CD4-positive, CD25-positive, alpha-beta regulatory T cell (primary cell): ENCODE measurements around the gene FXYD2. TPM values are rescaled to one million over a fixed set of nuclear protein-coding genes. Genes with fewer than 3 reads are reported as not detected.
"Not testable (repeated sequence)": the region's sequence is repeated elsewhere in the genome, so short reads cannot be mapped to it uniquely, and the experiment has no call there.

ENCODE experiments used
- ATAC-seq, 2 donors: fragments of 150-1000 bp; cut with Tn5 transposase; one replicate each; pipeline ENCODE4 v1.10.0; 2021; ENCODE audit warnings: low read depth in 2 of 2, moderate number of reproducible peaks in 2 of 2, moderate library complexity in 1 of 2
- DNase-seq, 3 donors: peaks; one replicate each; pipeline versions ENCODE4 v3.0.0 to v3.0.0-alpha.2; 2012 to 2022; ENCODE audit warnings: mixed read lengths in 1 of 3
- H3K27ac ChIP-seq: one replicate; pipeline ENCODE4 v1.7.0; 2013; ENCODE audit warnings: mild to moderate bottlenecking, low read length; ENCODE audit not compliant: insufficient read depth, poor library complexity, severe bottlenecking
- H3K27me3 ChIP-seq: one replicate; pipeline ENCODE4 v1.7.0; 2013; ENCODE audit warnings: low read length; ENCODE audit not compliant: control insufficient read depth, insufficient read depth
- H3K36me3 ChIP-seq: one replicate; pipeline ENCODE4 v1.7.0; 2013; ENCODE audit warnings: mild to moderate bottlenecking, low read length, moderate library complexity; ENCODE audit not compliant: control insufficient read depth, insufficient read depth
- H3K4me1 ChIP-seq: 2 replicates; pipeline ENCODE4 v1.7.0; 2013; ENCODE audit warnings: mild to moderate bottlenecking, low read length; ENCODE audit not compliant: insufficient read depth, control insufficient read depth, poor library complexity, severe bottlenecking
- H3K4me3 ChIP-seq: one replicate; pipeline ENCODE4 v1.7.0; 2013; ENCODE audit warnings: low read depth, mild to moderate bottlenecking, low read length, moderate library complexity
- H3K9me3 ChIP-seq, 2 experiments: 1 replicate in 1 of 2; 2 replicates in 1 of 2; pipeline ENCODE4 v1.7.0; 2013; ENCODE audit warnings: low read length in 2 of 2, mild to moderate bottlenecking in 1 of 2, moderate library complexity in 1 of 2; ENCODE audit not compliant: control insufficient read depth in 2 of 2
- H3K27ac Mint-ChIP-seq, 3 donors: one replicate each; pipeline ENCODE4 v1.8.0; 2020 to 2022; ENCODE audit warnings: mild to moderate bottlenecking in 3 of 3, mixed read lengths in 3 of 3, moderate library complexity in 2 of 3
- H3K27me3 Mint-ChIP-seq: one replicate; pipeline ENCODE4 v1.8.0; 2022; ENCODE audit warnings: mild to moderate bottlenecking, mixed read lengths
- H3K36me3 Mint-ChIP-seq: one replicate; pipeline ENCODE4 v1.8.0; 2020; ENCODE audit warnings: mixed read lengths
- H3K4me1 Mint-ChIP-seq, 4 donors: one replicate each; pipeline ENCODE4 v1.8.0; 2020 to 2022; ENCODE audit warnings: mixed read lengths in 4 of 4, mild to moderate bottlenecking in 1 of 4
- H3K4me3 Mint-ChIP-seq, 4 donors: one replicate each; pipeline ENCODE4 v1.8.0; 2020 to 2022; ENCODE audit warnings: mild to moderate bottlenecking in 4 of 4, mixed read lengths in 4 of 4, moderate library complexity in 3 of 4
- H3K9me3 Mint-ChIP-seq, 7 donors: one replicate each; pipeline ENCODE4 v1.8.0; 2020 to 2022; ENCODE audit warnings: mixed read lengths in 7 of 7, mild to moderate bottlenecking in 3 of 7, moderate library complexity in 2 of 7
- polyA plus RNA-seq, 4 donors: library from polyadenylated mRNA; unstranded; fragments of 300-500 nt; fragmentation: Illumina TruSeq; gene quantifications; one replicate each; pipeline ENCODE4 v1.2.3, GENCODE V29; 2021
- total RNA-seq: library from RNA; stranded (reverse); gene quantifications from one replicate; pipeline ENCODE4 v1.2.3, GENCODE V29; 2022

FXYD2 gene
- total and polyA plus RNA-seq, 5 donors from 2014 or later, result 4.0 to 88.9 (median 71.8) TPM

GRCh38 chr11:117816151-117816741 is 8.3 kb downstream of the FXYD2 start:
- H3K27ac Mint-ChIP-seq, result peak overlapping the region; percentile 44 to 95 (median 90)
- Histone ChIP-seq H3K4me3 (peak overlapping the region; percentile 32), H3K9me3 (no peaks in the 10 kb centered on the region), H3K36me3 (no peaks in the 10 kb centered on the region), H3K27ac (peak overlapping the region; percentile 72), H3K27me3 (no peaks in the 10 kb centered on the region), H3K4me1 (peaks cover 44% of the 10 kb centered on the region)
- no peaks in the 10 kb centered on the region for H3K36me3 Mint-ChIP-seq
- no peaks in the 10 kb centered on the region for H3K9me3 Mint-ChIP-seq
- DNase-seq (no peak), ATAC-seq (no peak)
- peaks cover 5 to 48% (median 27%) of the 10 kb centered on the region in 4 donors for H3K4me1 Mint-ChIP-seq
- no peaks in the 10 kb centered on the region for H3K27me3 Mint-ChIP-seq
- peak overlapping the region in 2 of 4 donors; percentile 15 to 65 for H3K4me3 Mint-ChIP-seq

DNA sequence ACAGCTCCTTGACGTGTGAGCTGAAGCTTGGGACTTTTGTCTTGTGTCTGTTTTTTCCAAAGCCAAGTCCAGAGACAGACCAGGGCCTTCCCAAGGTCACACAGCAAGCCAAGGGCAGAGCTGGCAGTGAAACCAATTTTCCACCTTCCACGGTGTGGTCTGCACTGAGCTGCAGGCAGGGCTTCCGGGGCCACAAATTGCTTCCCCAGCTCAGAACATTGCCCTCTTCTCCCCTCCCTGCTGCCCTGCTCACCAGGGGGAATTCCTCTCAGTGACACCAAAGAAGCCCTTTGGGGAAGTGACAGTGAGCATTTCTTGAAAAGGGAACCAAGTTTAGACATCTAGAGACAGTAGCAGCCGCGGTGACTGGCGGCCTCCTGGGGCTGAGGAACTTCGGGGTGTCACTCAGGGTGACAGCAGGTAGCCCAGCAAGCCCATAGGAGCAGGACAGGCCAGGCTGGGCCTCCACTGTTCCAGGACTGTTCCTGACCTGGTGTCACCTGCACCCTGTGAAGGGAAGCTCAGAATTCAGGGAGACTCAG is 9.2 kb downstream of the FXYD2 start:
- Histone ChIP-seq H3K9me3 (no peaks in the 10 kb centered on the region), H3K27me3 (no peaks in the 10 kb centered on the region), H3K36me3 (no peaks in the 10 kb centered on the region), H3K27ac (peak overlapping the region; percentile 72), H3K4me3 (peak overlapping the region; percentile 48), H3K4me1 (peaks cover 44% of the 10 kb centered on the region)
- H3K36me3 Mint-ChIP-seq, result no peaks in the 10 kb centered on the region
- H3K27me3 Mint-ChIP-seq, result no peaks in the 10 kb centered on the region
- peak; percentile 60 to 67 for ATAC-seq
- H3K9me3 Mint-ChIP-seq, result no peaks in the 10 kb centered on the region
- peaks cover 5 to 50% (median 32%) of the 10 kb centered on the region in 4 donors for H3K4me1 Mint-ChIP-seq
- peak overlapping the region; percentile 88 to 95 (median 90) for H3K27ac Mint-ChIP-seq
- peak overlapping the region; percentile 13 to 83 (median 70) for H3K4me3 Mint-ChIP-seq
- DNase-seq, result peak; percentile 50 to 66 (median 52)

- no peaks in the 10 kb centered on the region for H3K27me3 ChIP-seq
- Mint-ChIP-seq H3K4me3 (peak overlapping the region in 3 of 4 donors; percentile 13 to 83 (median 82)), H3K27ac (peak overlapping the region; percentile 88 to 95 (median 90)), H3K36me3 (no peaks in the 10 kb centered on the region), H3K27me3 (no peaks in the 10 kb centered on the region), H3K9me3 (no peaks in the 10 kb centered on the region), H3K4me1 (peaks cover 8 to 52% (median 34%) of the 10 kb centered on the region in 4 donors)
- peak overlapping the region; percentile 72 for H3K27ac ChIP-seq
- no peaks in the 10 kb centered on the region for H3K9me3 ChIP-seq
- peak; percentile 62 to 82 (median 80) for DNase-seq
- ATAC-seq, result peak; percentile 53 to 54
- H3K4me1 ChIP-seq, result peaks cover 44% of the 10 kb centered on the region
- H3K36me3 ChIP-seq, result no peaks in the 10 kb centered on the region
- H3K4me3 ChIP-seq, result peak overlapping the region; percentile 48
Observed at GRCh38 chr11:117814766-117815261, 9.7 kb downstream of the FXYD2 start.

DNA sequence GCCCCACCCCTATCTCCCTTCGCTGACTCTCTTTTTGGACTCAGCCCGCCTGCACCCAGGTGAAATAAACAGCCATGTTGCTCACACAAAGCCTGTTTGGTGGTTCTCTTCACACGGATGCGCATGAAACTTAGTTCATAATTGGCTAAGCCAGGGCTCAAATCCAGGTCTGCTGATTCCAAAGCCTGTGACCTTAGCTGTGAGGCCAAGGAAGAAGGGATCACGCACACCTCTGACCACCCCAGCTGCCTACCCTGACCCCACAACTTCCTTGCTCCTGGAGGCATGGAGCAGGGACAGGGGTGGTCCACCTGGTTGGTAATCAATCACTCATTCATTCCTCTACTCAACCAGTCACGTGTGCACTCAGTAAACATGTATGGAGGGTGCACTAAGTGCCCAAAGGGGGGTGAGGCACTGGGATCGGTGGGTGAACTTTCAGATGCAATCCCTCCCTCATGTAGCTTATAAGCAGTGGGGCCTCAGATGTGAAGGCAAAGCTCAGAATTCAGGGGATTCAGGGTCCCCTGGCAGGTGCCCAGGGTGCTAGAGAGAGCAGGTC is 10.3 kb downstream of the FXYD2 start:
- Mint-ChIP-seq H3K27me3 (no peaks in the 10 kb centered on the region), H3K27ac (peak overlapping the region; percentile 23 to 88 (median 75)), H3K4me3 (peak overlapping the region in 3 of 4 donors; percentile 13 to 83 (median 82)), H3K9me3 (no peaks in the 10 kb centered on the region), H3K36me3 (no peaks in the 10 kb centered on the region), H3K4me1 (peaks cover 11 to 56% (median 37%) of the 10 kb centered on the region in 4 donors)
- Histone ChIP-seq H3K27me3 (no peaks in the 10 kb centered on the region), H3K4me1 (peaks cover 49% of the 10 kb centered on the region), H3K9me3 (no peaks in the 10 kb centered on the region), H3K36me3 (no peaks in the 10 kb centered on the region), H3K27ac (peak overlapping the region; percentile 72), H3K4me3 (no peak overlapping the region)
- DNase-seq, result no peak
- no peak for ATAC-seq

DNA sequence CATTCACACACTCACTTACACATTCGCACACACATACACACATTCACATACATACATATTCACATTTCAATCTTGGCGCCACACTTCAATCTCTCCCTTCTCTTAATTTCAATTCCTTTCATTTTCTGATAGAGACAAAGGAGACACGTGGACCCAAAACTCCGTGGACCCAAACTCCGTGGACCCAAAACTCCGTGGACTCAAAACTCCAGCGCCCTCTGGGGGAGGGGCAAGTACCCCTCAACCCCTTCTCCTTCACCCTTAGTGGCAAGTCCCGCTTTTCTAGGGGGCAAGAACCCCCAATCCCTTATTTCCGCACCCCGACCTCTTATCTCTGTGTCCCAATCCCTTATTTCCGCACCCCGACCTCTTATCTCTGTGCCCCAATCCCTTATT is 14.5 kb downstream of the FXYD2 start:
- ATAC-seq, H3K4me3 ChIP-seq, H3K36me3 ChIP-seq, H3K27me3 ChIP-seq, H3K27me3 Mint-ChIP-seq, DNase-seq, H3K9me3 Mint-ChIP-seq, H3K27ac ChIP-seq, H3K36me3 Mint-ChIP-seq, H3K4me3 Mint-ChIP-seq, H3K9me3 ChIP-seq: not testable (repeated sequence)
- peaks cover 6 to 34% (median 18%) of the 10 kb centered on the region in 4 donors for H3K4me1 Mint-ChIP-seq
- peaks cover 17% of the 10 kb centered on the region for H3K4me1 ChIP-seq
- H3K27ac Mint-ChIP-seq, result peak overlapping the region in 2 of 3 donors; percentile 11 to 29

DNA sequence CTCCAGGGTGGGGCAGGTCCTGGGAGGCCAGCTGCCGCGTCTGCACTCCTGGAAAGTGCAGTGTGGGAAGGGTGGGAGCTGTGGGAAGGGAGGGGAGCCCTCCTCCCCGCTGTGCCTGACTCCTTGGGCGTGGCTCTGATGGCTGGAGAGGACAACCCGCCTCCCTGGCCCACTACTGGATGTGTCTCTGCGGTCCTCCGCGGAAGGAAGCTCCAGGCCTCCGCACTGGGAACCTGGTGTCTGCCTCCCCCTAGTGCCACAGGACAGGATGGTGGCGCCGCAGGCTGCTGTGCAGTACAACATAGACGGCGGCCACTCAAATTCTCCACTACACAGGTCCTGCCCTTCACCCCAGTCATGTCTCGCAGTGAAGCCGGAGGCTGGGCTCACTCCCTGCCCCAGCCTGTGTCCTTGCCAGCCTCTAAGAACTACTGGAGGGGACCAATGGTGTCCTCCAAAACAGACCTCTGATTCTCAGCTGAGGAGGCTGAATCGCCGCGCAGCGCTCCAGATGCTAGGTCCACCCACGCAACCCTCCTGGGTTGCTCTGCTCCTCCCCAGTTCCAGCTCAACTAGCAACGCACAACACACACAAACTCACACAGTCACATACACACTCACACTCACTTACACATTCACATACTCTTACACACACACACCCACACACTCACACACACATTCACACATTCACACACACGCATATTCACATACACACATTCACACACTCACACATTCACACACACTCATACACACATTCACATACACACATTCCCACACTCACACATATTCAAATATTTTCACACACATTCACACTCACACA is 15.1 kb downstream of the FXYD2 start:
- H3K9me3 ChIP-seq, result no peaks in the 10 kb centered on the region
- no peaks in the 10 kb centered on the region for H3K27me3 ChIP-seq
- Mint-ChIP-seq H3K9me3 (no peaks in the 10 kb centered on the region), H3K27me3 (peaks cover 6% of the 10 kb centered on the region), H3K4me3 (peak overlapping the region in 1 of 4 donors; percentile 38), H3K36me3 (no peaks in the 10 kb centered on the region), H3K4me1 (peaks cover 6 to 28% (median 14%) of the 10 kb centered on the region in 4 donors), H3K27ac (peak overlapping the region; percentile 11 to 27 (median 20))
- DNase-seq, result peak in 2 of 3 donors; percentile 29 to 54
- peak; percentile 71 to 79 for ATAC-seq
- H3K36me3 ChIP-seq, result no peaks in the 10 kb centered on the region
- peak overlapping the region; percentile 18 for H3K4me3 ChIP-seq
- H3K27ac ChIP-seq, result no peak overlapping the region
- H3K4me1 ChIP-seq, result peaks cover 11% of the 10 kb centered on the region

DNA sequence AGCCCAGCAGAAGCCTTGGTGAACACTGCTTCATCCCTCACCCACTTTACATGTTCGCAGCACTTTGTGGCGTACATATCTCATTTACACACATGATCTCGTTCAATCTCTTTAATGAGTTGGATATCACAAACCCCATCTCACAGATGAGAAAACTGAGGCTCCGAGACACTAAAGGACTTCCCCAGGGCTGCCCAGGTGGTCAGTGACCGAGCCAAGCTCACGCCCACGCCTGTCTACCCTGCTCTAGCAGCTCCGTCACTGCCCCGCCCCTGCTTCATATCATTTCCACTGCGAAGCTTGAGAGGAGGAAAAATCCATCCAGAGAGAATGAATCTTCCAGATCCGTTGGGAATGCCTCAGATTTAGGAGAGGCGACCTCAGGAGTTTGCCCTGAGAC is 15.8 kb downstream of the FXYD2 start:
- no peak for ATAC-seq
- peak overlapping the region in 1 of 4 donors; percentile 32 for H3K4me3 Mint-ChIP-seq

More for the DNA sequence above, 15.8 kb downstream of the FXYD2 start:
- Mint-ChIP-seq H3K27me3 (peaks cover 6% of the 10 kb centered on the region), H3K9me3 (no peaks in the 10 kb centered on the region), H3K36me3 (no peaks in the 10 kb centered on the region), H3K4me1 (peaks cover 6 to 21% (median 11%) of the 10 kb centered on the region in 4 donors), H3K27ac (no peak overlapping the region)
- no peaks in the 10 kb centered on the region for H3K36me3 ChIP-seq
- no peak for DNase-seq
- H3K4me1 ChIP-seq, result peaks cover 8% of the 10 kb centered on the region
- no peaks in the 10 kb centered on the region for H3K27me3 ChIP-seq
- H3K27ac ChIP-seq, result no peak overlapping the region
- no peaks in the 10 kb centered on the region for H3K9me3 ChIP-seq
- no peak overlapping the region for H3K4me3 ChIP-seq
